GM18861 (cell line): ENCODE data around the gene ATP5PO.

Experiments
- ATAC-seq: cut with Tn5 transposase; IDR thresholded peaks from one replicate; pipeline ENCODE4 v1.9.1; 2021; ENCODE audit not compliant: unreplicated experiment

ATP5PO gene

GRCh38 chr21:33901412-33902288 lies 14.0 kb downstream of the ATP5PO start:
- ATAC-seq, result no peak

- ATAC-seq, result no peak
Observed at GRCh38 chr21:33899199-33899598, 16.4 kb downstream of the ATP5PO start.

- ATAC-seq, result no peak
Observed at GRCh38 chr21:33898586-33898985, 17.0 kb downstream of the ATP5PO start.

- ATAC-seq, result no peak
Observed at GRCh38 chr21:33897739-33898138, 17.9 kb downstream of the ATP5PO start.

- no peak for ATAC-seq
Observed at GRCh38 chr21:33897098-33897497, 18.5 kb downstream of the ATP5PO start.

- ATAC-seq, result no peak
Observed at GRCh38 chr21:33896691-33897090, 18.9 kb downstream of the ATP5PO start.

GRCh38 chr21:33895356-33895755 lies 20.2 kb downstream of the ATP5PO start:
- no peak for ATAC-seq

GRCh38 chr21:33894736-33895288 lies 20.8 kb downstream of the ATP5PO start:
- no peak for ATAC-seq

- ATAC-seq, result no peak
Observed at GRCh38 chr21:33893917-33894316, 21.7 kb downstream of the ATP5PO start.

- ATAC-seq, result no peak
Observed at GRCh38 chr21:33892853-33893252, 22.8 kb downstream of the ATP5PO start.

- ATAC-seq, result no peak
Observed at GRCh38 chr21:33890187-33890586, 25.4 kb downstream of the ATP5PO start.

- ATAC-seq, result no peak
Observed at GRCh38 chr21:33886321-33886720, 29.3 kb downstream of the ATP5PO start.

- no peak for ATAC-seq
Observed at GRCh38 chr21:33885172-33885514, 30.5 kb downstream of the ATP5PO start.

- no peak for ATAC-seq
Observed at GRCh38 chr21:33884376-33885171, 31.0 kb downstream of the ATP5PO start.

GRCh38 chr21:33883118-33883517 lies 32.5 kb downstream of the ATP5PO start:
- no peak for ATAC-seq

- ATAC-seq, result no peak
Observed at GRCh38 chr21:33881689-33882440, 33.7 kb downstream of the ATP5PO start.

GRCh38 chr21:33880626-33881025 lies 35.0 kb downstream of the ATP5PO start:
- ATAC-seq, result no peak

GRCh38 chr21:33878824-33879223 lies 36.8 kb downstream of the ATP5PO start:
- no peak for ATAC-seq

GRCh38 chr21:33875026-33875695 lies 40.4 kb downstream of the ATP5PO start:
- ATAC-seq, result no peak

GRCh38 chr21:33874161-33874560 lies 41.4 kb downstream of the ATP5PO start:
- no peak for ATAC-seq
